Suppressor macrophage treated with lipopolysaccharide for 4 hours (primary cell): ENCODE data around the gene SHC4.

Experiments used
- DNase-seq: peaks from one replicate; pipeline ENCODE4 v3.0.0-alpha.2; 2020

The SHC4 gene

DNA sequence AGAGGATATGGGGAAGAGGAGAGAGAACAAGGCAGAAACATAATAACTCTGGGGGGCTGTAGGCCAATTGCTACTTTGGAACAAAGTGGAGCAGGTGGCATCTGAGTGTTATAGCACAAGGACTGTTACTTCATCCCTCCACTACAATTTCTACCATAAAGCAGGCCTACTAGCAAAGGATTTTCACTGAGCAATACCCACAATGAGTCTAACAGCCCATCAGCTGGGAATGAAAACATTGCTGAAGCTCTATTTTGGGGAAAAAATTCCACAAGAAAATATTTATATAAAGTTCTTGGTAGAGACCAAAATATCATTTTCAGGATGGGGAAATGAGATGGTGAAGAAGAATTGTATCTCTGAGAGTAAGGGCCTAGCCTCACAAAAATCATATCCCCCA lies 3.6 kb upstream of the SHC4 start:
- no peak for DNase-seq

GRCh38 chr15:48966595-48967301 lies 3.0 kb upstream of the SHC4 start:
- DNase-seq: no peak

GRCh38 chr15:48965972-48966371 lies 2.3 kb upstream of the SHC4 start:
- no peak for DNase-seq

DNA sequence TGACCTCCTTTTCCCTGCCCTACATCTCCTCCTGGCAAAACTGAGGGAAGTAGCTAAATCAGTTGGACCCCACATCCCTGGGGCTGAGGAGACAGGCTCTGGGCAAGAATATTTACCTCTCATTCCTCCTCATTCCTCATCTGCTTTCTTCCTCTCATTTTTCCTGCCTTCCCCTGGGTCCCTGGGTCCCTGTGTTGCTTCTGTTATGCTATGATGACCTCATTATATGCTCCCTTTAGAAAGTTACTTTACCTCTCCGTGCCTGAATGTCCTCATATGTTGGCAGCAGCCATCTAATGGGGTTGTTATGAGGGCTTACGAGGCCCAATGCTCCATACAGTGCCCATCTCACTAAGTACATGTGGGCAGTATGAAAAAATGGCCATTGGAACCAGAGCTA lies 1.2 kb upstream of the SHC4 start:
- no peak for DNase-seq

- no peak for DNase-seq
Observed at GRCh38 chr15:48962662-48963523, 826 bp downstream of the SHC4 start.

DNA sequence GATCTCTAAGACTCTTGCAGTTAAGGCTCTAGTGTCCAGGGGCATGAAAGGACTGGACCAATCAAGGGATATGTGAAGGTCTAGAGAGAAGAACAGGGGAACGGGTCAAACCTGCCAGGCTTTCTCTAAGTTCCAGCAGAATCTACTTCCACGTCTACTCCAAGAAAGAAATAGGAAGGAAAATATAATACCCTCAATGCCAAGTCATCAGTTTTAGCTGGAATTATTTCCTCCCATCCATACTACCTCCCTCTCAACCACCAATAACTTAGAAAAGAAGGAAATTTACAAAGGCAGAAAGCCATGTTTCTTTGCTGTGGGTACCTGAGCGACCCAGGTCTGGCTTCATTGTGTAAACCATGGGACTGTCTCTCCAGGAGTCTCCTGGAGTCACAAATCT lies 7.8 kb downstream of the SHC4 start:
- DNase-seq: no peak

DNA sequence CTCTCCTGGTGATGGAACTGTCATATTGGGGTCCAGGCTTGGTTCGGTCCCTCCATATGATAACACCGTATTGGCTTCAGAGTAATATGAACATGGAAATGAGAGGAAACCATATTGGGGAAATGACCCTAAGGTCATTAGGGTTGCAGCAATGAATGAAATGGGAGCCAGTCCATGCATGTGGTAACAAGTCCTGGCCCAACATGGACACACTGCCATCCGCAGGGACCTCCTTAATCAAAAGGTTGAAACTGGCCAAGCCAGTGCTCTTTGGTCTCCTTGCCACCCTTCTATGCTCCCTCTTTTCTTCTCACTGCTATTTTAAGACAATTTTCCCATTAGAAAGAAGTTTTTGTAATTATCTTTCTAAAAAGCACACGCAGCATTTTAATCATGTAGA lies 8.3 kb downstream of the SHC4 start:
- no peak for DNase-seq

- no peak for DNase-seq
Observed at GRCh38 chr15:48954538-48954937, 9.2 kb downstream of the SHC4 start.

GRCh38 chr15:48946840-48947187 lies 16.9 kb downstream of the SHC4 start:
- no peak for DNase-seq

DNA sequence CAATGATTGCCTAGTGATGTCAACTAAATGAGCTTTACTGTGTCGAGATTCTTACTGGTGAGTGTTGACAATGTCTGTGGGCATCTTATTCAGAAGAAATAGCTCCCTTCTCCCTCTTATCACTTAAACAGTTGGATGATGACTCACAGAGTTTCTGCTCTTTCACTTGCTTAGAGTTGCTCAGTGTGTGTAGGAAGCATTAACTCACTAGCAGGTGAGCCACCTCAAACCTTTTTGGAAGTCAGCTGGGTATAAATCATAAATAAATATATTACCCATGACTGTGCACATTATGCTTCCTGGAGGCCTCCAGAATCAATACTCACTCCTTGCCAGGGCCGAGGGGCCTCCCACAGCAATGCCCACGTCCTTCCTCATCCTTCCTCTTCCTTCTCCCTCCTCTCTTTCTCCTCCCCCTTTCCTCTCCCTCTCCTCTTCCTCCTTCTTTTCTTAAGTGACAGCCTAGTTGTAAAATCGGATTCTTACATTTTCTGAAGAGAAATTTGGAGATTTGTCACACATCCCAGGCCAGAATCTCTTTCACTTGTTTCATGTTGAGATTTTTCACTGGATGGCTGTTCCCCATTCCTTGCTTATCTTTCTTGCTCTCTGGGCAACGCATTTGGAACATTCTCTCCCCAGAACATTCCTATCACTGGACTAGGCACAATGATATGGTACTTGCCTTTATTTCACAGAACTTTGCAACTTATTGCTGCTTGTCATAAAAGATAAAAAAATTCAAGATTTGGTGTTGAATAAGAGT lies 17.5 kb downstream of the SHC4 start:
- peak; percentile 23 for DNase-seq

DNA sequence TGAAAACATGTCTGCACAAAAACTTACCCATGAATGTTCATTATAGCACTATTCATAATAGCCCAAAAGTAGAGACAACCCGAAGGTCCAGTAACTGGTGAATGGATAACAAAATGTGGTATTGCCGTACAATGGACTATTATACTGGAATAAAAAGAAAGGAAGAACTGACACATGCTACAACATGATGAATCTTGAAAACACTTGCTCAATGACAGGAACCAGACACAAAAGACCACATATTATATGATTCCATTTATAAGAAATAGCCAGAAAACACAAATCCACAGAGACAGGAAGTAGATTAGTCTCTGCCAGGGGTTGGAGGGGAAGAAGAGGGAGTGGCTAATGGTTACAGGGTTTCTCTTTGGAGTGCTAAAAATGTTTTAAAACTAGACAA lies 18.3 kb downstream of the SHC4 start:
- no peak for DNase-seq

GRCh38 chr15:48941904-48942303 lies 21.8 kb downstream of the SHC4 start:
- no peak for DNase-seq

DNA sequence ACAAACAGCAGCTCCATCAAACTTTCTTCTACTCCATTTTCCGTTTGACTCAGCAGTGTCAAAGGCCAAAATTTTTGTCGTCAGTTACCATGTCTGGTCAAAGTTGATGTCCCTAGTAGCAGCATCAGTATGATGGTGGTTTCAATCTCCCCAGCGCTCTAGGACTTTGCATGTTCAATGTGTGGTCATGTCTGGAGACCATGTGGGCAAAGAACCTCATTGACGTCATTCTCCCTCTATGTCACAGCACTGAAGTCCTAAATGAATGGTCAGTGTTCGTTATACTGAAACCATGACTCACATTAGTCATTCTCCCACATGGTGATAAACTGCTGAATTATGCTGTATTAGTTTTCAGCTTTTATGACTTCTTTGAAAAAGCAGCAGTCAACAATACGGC lies 23.2 kb downstream of the SHC4 start:
- no peak for DNase-seq

DNA sequence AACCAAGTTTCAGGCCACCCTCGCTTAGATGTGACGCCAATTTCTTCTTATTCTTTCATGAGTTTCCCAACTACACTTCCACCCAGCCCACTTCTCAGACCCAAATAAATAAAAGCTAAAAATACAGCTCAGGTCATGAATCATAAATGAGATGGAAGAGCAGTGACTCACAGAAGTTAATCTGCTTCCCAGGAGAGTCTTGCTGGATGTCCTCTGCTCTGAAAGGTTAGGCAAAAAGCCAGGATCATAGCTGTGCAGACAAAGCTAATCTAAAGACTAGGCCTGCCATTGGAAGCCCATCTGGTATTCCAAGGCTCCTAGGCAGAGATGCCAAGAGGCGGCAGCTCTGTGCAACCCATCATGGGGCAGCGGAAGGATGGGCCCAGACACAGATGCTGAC lies 24.1 kb downstream of the SHC4 start:
- no peak for DNase-seq

DNA sequence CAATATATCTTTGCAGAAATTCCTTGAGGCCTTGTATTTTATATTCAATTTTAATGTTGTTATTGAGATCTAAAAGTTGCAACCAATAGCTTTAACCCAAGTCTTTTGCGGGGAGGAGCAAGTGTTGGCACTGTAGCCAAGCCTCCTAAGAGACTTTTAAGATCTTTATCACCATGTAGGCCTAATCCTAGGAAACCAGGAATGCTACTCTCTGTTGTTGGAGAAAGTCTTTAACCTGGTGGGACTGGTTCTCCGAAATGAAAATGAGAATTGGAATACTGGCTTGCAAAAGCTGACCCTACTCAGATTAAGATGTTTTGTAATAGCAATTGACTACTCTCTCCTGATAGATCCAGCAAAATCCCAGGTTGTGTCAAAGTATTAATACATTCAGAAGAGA lies 25.8 kb downstream of the SHC4 start:
- DNase-seq: no peak

GRCh38 chr15:48936666-48937065 lies 27.1 kb downstream of the SHC4 start:
- no peak for DNase-seq

GRCh38 chr15:48935236-48935635 lies 28.5 kb downstream of the SHC4 start:
- DNase-seq: no peak

DNA sequence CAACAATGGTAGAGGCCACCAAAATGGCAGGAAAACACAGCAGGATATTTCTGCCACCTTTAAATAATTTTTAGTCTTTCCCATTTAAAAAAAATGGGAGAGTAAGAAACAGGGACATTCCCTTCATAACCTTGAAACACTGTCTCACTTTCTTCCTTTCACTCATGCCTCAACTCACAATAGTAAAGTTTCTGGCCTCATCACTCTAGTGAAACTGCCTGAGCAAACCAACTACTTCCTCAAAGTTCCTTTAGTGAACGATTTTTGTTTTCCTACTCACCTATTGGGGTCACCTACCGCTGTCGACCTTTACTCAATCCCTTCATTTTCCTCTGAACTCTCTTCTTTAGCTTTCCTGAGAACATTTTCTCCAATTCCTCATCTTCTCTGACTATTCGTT lies 33.0 kb downstream of the SHC4 start:
- no peak for DNase-seq

GRCh38 chr15:48929661-48930060 lies 34.1 kb downstream of the SHC4 start:
- no peak for DNase-seq

DNA sequence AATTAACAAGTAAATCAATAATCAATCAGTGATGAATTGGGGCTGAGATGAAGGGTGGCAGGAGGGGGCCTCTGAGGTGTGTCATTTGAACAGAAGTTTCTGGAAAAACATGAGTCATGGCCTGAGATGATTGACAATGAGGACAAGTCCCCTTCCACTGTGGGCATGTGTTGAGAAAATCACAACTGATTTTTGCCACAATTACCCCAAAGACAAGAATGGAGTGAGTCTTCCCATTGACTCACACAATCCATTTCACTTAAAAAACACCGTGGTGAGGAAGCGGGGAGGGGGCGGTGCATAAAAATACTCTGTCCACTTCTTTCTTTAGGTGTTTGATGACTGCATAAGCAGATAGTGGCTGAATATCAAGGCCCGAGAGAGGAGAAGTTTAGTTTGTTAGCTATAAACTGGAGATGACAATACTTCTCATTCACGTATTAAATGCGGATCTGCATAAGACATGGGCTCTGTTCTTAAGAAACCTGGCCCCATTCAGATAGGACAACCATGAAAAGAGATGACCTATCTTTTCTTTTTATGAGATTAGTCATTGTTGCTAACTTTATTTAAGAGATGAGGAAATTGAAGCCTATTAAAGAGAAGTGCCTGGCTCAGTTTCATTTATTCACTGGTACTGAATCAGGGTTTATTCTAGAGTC lies 34.7 kb downstream of the SHC4 start:
- no peak for DNase-seq

GRCh38 chr15:48925714-48926223 lies 38.0 kb downstream of the SHC4 start:
- DNase-seq: peak; percentile 38

- DNase-seq: peak; percentile 19
Observed at GRCh38 chr15:48924528-48925393, 39.0 kb downstream of the SHC4 start.
